Body of pancreas (tissue), 4 donors: ENCODE results near the gene BABAM2. TPM values are rescaled to one million over a fixed set of nuclear protein-coding genes. Genes with fewer than 3 reads are reported as not detected.

Experiments
- ATAC-seq: fragments of 150-250 bp; one replicate; pipeline ENCODE4 v1.9.1; 2016
- DNase-seq, 4 donors: peaks; one replicate each; pipeline ENCODE4 v3.0.0-alpha.2; 2019
- H3K27ac ChIP-seq, 4 donors: fragments of 200-600 bp; sonication (generic); 1 replicate in 3 of 4; 2 replicates in 1 of 4; pipeline versions ENCODE4 v1.5.1 to v1.6.1; 2016 to 2019; ENCODE audit warnings: mild to moderate bottlenecking in 1 of 4, mixed read lengths in 1 of 4, moderate library complexity in 1 of 4
- H3K27me3 ChIP-seq, 2 donors: fragments of 200-600 bp; sonication (generic); one replicate each; pipeline ENCODE4 v1.6.0; 2016; ENCODE audit warnings: mild to moderate bottlenecking in 1 of 2
- H3K36me3 ChIP-seq, 2 donors: fragments of 200-600 bp; sonication (generic); replicated peaks in 1 of 2; 2 replicates each; pipeline ENCODE4 v1.5.1; 2016; ENCODE audit warnings: low read depth in 2 of 2; ENCODE audit not compliant: insufficient read depth in 1 of 2
- H3K4me1 ChIP-seq: fragments of 200-600 bp; sonication (generic); one replicate; pipeline ENCODE4 v1.6.0; 2016
- H3K4me3 ChIP-seq, 2 donors: fragments of 200-600 bp; sonication (generic); 1 replicate in 1 of 2; 2 replicates in 1 of 2; pipeline ENCODE4 v1.5.1; 2016 to 2019
- H3K9me3 ChIP-seq, 3 donors: fragments of 200-600 bp; sonication (generic); 1 replicate in 2 of 3; 2 replicates in 1 of 3; pipeline ENCODE4 v1.5.1; 2016
- CTCF ChIP-seq, 7 experiments: fragments of 450-650 bp in 4 of 7; fragments of 200-600 bp in 3 of 7; sonication (generic) in 3 of 7; IDR thresholded peaks; one replicate each; pipeline ENCODE4 v1.5.1; 2016 to 2019; ENCODE audit warnings: antibody characterized with exemption in 7 of 7
- POLR2A ChIP-seq, 3 donors: fragments of 450-650 bp; IDR thresholded peaks; one replicate each; pipeline ENCODE4 v1.6.1; 2016; ENCODE audit warnings: antibody characterized with exemption in 3 of 3, mild to moderate bottlenecking in 2 of 3
- WGBS, 2 donors: methylation state at CpG; one replicate each; pipeline ENCODE4 v1.1.5; 2017; 5-methylcytosine and 5-hydroxymethylcytosine counted together
- intact Hi-C: fragments of 100-400 bp; cut with DNase I; formaldehyde crosslinking; loops from one replicate; pipeline ENCODE4 v1.15.1; 2023
- total RNA-seq, 2 donors: library from RNA; depleted of rRNA; stranded (reverse); fragments of >200 nt; gene quantifications; one replicate each; pipeline ENCODE4 v1.1.0, GENCODE V29; 2016

The BABAM2 gene
- total RNA-seq, 2 donors from 2014 or later, result 20.5 to 22.4 TPM

GRCh38 chr2:28136556-28136955, 246.0 kb downstream of the BABAM2 start:
- Histone ChIP-seq H3K36me3 (no peaks in the 10 kb centered on the region), H3K9me3 (no peaks in the 10 kb centered on the region), H3K4me3 (no peak overlapping the region), H3K4me1 (peaks cover 18% of the 10 kb centered on the region), H3K27me3 (no peaks in the 10 kb centered on the region), H3K27ac (no peak overlapping the region)
- 87 to 88% methylated on average over 6 of the region's 6 CpGs for WGBS, 2 donors
- DNase-seq (no peak), ATAC-seq (no peak)
- TF ChIP-seq POLR2A (IDR thresholded peaks at IDR 0.05), result no peak
- no peak for TF ChIP-seq CTCF (IDR thresholded peaks at IDR 0.05)
- intact Hi-C loops, result no loop called here

- peaks cover 18% of the 10 kb centered on the region for H3K4me1 ChIP-seq
- no peak overlapping the region for H3K27ac ChIP-seq
- DNase-seq (peak in 2 of 4 donors; percentile 14 to 32), ATAC-seq (no peak)
- intact Hi-C loops, result no loop called here
- TF ChIP-seq POLR2A (IDR thresholded peaks at IDR 0.05) (no peak), CTCF (IDR thresholded peaks at IDR 0.05) (no peak)
- no peak overlapping the region for H3K4me3 ChIP-seq
- 33 to 40% methylated on average over 2 of the region's 2 CpGs for WGBS, 2 donors
- no peaks in the 10 kb centered on the region for H3K27me3 ChIP-seq
- no peaks in the 10 kb centered on the region for H3K36me3 ChIP-seq
- no peaks in the 10 kb centered on the region for H3K9me3 ChIP-seq
Observed at GRCh38 chr2:28137221-28137620, 246.7 kb downstream of the BABAM2 start.

GRCh38 chr2:28142386-28142785, 251.9 kb downstream of the BABAM2 start:
- no peak overlapping the region for H3K4me3 ChIP-seq
- no peaks in the 10 kb centered on the region for H3K9me3 ChIP-seq
- no peak overlapping the region for H3K27ac ChIP-seq
- no peaks in the 10 kb centered on the region for H3K36me3 ChIP-seq
- no peaks in the 10 kb centered on the region for H3K27me3 ChIP-seq
- H3K4me1 ChIP-seq, result no peaks in the 10 kb centered on the region
- DNase-seq (no peak), ATAC-seq (peak; percentile 38)
- intact Hi-C loops, result no loop called here
- no peak for TF ChIP-seq POLR2A (IDR thresholded peaks at IDR 0.05)
- no peak for TF ChIP-seq CTCF (IDR thresholded peaks at IDR 0.05)

GRCh38 chr2:28148000-28148399, 257.5 kb downstream of the BABAM2 start:
- H3K27ac ChIP-seq, result no peak overlapping the region
- DNase-seq, result no peak
- no peak for TF ChIP-seq CTCF (IDR thresholded peaks at IDR 0.05)
- TF ChIP-seq POLR2A (IDR thresholded peaks at IDR 0.05), result no peak
- WGBS, 2 donors, result 97% methylated on average over 2 of the region's 2 CpGs
- no peaks in the 10 kb centered on the region for H3K9me3 ChIP-seq
- no peaks in the 10 kb centered on the region for H3K4me1 ChIP-seq
- H3K27me3 ChIP-seq, result no peaks in the 10 kb centered on the region
- no peaks in the 10 kb centered on the region for H3K36me3 ChIP-seq
- no peak overlapping the region for H3K4me3 ChIP-seq
- no peak for ATAC-seq
- intact Hi-C loops, result no loop called here

GRCh38 chr2:28148566-28148965, 258.0 kb downstream of the BABAM2 start:
- no peaks in the 10 kb centered on the region for H3K9me3 ChIP-seq
- ATAC-seq (no peak), DNase-seq (no peak)
- H3K36me3 ChIP-seq, result no peaks in the 10 kb centered on the region
- no peaks in the 10 kb centered on the region for H3K27me3 ChIP-seq
- H3K4me1 ChIP-seq, result no peaks in the 10 kb centered on the region
- H3K27ac ChIP-seq, result no peak overlapping the region
- intact Hi-C loops, result no loop called here
- H3K4me3 ChIP-seq, result no peak overlapping the region
- 96 to 98% methylated on average over 5 of the region's 5 CpGs for WGBS, 2 donors
- TF ChIP-seq CTCF (IDR thresholded peaks at IDR 0.05) (no peak), POLR2A (IDR thresholded peaks at IDR 0.05) (no peak)
